GM12872 (cell line): ENCODE data around the gene BBS9.

Source experiments
- TF ChIP-seq, protein P1 (sequence below): IDR thresholded peaks from 3 replicates; pipeline ENCODE4 v1.5.1; 2011; ENCODE audit warnings: low read depth, mild to moderate bottlenecking, low read length, moderate library complexity; ENCODE audit not compliant: insufficient read depth

BBS9 gene

DNA sequence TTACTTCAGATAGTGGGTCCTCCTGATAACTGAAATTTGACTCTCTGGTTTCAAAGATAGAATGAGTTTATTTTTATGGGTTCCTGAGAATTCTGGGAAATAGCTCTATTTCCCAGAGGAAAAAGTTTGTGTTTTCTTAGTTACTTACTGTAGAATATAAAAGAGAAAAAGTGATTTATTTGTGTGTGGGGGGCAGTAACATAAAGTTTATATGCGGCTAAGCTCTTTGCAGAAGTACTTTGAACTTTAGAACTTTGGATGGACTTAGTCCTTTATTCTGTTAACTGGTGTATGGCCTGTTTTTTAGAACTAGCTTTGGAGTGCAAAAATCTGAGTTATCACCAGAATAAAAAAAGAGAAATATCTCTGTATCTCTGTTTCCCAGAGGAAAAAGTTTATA lies 157.1 kb downstream of the BBS9 start:
- TF ChIP-seq, protein P1, sequence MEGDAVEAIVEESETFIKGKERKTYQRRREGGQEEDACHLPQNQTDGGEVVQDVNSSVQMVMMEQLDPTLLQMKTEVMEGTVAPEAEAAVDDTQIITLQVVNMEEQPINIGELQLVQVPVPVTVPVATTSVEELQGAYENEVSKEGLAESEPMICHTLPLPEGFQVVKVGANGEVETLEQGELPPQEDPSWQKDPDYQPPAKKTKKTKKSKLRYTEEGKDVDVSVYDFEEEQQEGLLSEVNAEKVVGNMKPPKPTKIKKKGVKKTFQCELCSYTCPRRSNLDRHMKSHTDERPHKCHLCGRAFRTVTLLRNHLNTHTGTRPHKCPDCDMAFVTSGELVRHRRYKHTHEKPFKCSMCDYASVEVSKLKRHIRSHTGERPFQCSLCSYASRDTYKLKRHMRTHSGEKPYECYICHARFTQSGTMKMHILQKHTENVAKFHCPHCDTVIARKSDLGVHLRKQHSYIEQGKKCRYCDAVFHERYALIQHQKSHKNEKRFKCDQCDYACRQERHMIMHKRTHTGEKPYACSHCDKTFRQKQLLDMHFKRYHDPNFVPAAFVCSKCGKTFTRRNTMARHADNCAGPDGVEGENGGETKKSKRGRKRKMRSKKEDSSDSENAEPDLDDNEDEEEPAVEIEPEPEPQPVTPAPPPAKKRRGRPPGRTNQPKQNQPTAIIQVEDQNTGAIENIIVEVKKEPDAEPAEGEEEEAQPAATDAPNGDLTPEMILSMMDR = no peak

DNA sequence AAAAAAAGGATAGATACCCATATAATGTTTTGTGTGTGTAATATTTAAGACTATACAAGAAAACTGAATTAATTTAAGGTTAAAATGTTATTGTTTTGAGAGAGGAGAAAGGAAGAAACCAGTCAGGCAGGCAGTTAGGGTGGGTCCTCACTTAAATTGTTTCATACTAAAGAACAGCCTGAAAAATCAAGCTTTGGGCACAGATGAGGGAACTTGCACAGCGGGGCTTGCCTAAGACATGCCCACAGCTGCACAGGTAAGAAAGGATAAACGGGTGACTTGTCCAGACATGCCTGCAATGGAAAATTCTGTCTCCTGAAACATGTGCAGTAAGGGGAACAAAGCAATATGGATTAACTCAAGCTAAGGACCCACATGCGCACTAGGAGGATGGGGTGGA lies 158.4 kb downstream of the BBS9 start:
- TF ChIP-seq, protein P1 = no peak

DNA sequence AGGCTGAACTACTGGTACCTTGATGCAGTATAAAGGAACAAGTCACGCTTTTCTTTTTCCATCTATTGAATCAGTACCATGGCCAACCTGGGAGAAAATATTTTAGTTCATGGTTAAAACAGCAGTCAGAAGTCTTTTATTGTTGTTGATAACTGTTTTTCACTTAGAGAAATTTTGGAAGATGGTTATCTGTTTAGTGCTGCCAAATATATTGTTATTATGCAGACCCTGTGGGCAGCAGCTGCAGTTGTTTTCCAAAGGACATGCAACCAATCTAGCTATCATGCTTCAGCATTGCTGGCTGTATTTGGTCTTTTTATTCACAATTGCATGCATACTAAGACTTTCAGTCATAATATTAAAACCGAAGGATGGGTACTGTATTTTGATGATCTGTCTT lies 169.5 kb downstream of the BBS9 start:
- TF ChIP-seq, protein P1 = no peak

DNA sequence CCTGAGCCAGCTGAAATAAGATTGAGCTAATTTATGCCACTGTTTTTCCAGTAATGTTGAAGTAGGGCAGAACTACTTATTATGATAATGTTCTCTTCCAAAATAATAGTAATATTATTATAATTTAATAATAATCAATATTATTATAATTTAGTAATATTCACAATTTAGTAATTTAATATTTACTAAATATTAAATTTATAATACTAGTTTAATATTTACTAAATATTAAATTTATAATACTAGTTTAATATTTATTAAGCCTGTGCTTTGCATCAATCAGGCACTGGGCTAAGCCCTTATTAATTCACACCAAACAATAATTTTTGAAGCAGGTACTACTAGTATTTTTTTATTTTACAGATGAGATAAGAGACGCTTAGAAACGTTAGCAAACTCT lies 170.1 kb downstream of the BBS9 start:
- TF ChIP-seq, protein P1 = no peak

DNA sequence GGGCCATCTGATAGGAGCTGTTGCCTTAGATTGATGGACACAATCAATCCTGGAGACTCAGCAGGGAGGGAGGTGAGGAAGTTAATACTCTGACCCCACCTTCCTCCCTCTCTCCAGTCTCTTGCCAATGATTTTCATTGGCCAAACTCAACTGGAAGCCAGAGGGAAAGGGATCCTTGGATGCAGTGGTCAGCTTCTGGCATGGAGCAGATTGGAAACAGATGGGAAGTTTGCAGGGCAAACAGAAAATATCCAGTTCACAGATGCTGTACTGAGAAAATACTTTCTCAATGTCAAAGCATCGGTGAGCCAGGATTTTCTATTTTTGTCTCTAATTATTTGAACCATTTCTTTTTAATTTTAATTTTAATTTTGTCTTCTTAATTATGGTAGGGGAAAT lies 170.8 kb downstream of the BBS9 start:
- TF ChIP-seq, protein P1 = no peak

DNA sequence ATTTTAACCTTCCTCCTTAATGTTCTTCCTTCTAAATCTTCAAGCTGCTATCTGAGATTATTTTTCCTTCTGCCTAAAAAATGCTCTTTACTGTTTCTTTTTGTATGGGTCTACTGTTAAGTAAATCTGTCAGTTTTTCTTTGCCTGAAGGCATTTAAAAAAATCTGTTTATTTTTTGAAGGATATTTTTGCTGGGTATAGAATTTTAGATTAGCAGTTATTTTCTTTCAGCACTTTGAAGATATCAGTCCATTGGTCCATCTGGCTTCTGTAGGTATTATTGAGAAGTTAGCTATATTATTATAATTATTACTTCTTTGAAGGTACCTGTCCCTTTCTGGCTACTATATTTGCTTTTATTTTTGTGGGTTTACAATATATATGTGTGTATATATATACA lies 171.4 kb downstream of the BBS9 start:
- TF ChIP-seq, protein P1 = no peak

DNA sequence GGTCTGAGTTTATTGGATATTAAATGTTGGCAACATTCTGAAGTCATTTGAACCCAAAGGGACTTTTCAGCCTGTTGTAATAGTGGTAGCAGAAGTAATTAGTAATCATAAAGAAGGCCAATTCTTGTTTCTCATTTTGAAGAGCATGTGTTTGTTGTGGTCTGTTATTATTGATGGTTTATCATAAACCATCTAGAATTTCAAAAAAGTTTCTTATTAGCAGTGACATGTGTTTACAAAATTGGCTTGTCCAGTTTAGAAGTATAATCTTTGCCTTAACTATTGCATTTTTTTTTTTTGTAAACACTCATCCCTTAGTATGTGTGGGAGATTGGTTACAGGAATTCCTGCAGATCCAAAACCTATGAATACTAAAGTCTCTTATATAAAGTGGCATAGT lies 177.8 kb downstream of the BBS9 start:
- TF ChIP-seq, protein P1 = no peak

DNA sequence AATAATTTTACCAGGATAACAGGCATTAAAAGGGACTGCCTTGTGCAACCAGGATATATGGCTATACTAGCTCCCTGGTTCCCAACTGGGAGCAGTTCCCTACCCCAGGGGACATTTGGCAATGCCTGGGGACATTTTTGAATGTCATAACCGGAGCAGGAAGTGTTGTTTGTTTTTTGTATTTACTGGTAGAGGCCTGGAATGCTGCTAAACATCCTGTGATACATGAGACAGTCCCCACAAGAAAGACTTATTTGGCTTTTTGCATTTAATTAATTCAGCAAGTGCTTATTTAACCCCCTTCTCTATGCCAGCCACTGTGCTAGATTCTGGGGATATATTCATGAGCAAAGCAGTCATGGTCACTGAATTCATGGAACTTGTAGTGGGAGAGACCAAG lies 181.2 kb downstream of the BBS9 start:
- TF ChIP-seq, protein P1 = no peak
